Progenitor cell of endocrine pancreas (in vitro differentiated cells): Measurements from ENCODE around the gene PRR35. TPM values are rescaled to one million over a fixed set of nuclear protein-coding genes. Genes with fewer than 3 reads are reported as not detected.

Experiments used
- DNase-seq: peaks from one replicate; pipeline ENCODE4 v3.0.0; 2021; ENCODE audit warnings: low spot score; ENCODE audit not compliant: unreplicated experiment
- H3K27ac Mint-ChIP-seq: 2 replicates; pipeline ENCODE4 v1.8.0; 2021; ENCODE audit warnings: mild to moderate bottlenecking, moderate library complexity, mixed read lengths
- H3K27me3 Mint-ChIP-seq: 2 replicates; pipeline ENCODE4 v1.8.0; 2021; ENCODE audit warnings: mixed read lengths
- H3K36me3 Mint-ChIP-seq: 2 replicates; pipeline ENCODE4 v1.8.0; 2022; ENCODE audit warnings: mixed read lengths; ENCODE audit not compliant: insufficient read depth
- H3K4me1 Mint-ChIP-seq: 2 replicates; pipeline ENCODE4 v1.8.0; 2021; ENCODE audit warnings: low read depth, mixed read lengths
- H3K4me3 Mint-ChIP-seq: 2 replicates; pipeline ENCODE4 v1.8.0; 2021; ENCODE audit warnings: low read depth, mild to moderate bottlenecking, moderate library complexity, mixed read lengths
- H3K9me3 Mint-ChIP-seq: 2 replicates; pipeline ENCODE4 v1.8.0; 2021; ENCODE audit warnings: low read depth, mixed read lengths
- CTCF ChIP-seq: fragments of 200-600 bp; sonication (generic); IDR thresholded peaks from one replicate; pipeline ENCODE4 v1.5.0; 2021; ENCODE audit warnings: antibody characterized with exemption, mild to moderate bottlenecking; ENCODE audit not compliant: unreplicated experiment
- total RNA-seq: library from RNA; stranded (reverse); gene quantifications from 2 replicates; pipeline ENCODE4 v1.2.1, GENCODE V29; 2021

Gene PRR35
- total RNA-seq, 1 donor from 2014 or later, result not detected

DNA sequence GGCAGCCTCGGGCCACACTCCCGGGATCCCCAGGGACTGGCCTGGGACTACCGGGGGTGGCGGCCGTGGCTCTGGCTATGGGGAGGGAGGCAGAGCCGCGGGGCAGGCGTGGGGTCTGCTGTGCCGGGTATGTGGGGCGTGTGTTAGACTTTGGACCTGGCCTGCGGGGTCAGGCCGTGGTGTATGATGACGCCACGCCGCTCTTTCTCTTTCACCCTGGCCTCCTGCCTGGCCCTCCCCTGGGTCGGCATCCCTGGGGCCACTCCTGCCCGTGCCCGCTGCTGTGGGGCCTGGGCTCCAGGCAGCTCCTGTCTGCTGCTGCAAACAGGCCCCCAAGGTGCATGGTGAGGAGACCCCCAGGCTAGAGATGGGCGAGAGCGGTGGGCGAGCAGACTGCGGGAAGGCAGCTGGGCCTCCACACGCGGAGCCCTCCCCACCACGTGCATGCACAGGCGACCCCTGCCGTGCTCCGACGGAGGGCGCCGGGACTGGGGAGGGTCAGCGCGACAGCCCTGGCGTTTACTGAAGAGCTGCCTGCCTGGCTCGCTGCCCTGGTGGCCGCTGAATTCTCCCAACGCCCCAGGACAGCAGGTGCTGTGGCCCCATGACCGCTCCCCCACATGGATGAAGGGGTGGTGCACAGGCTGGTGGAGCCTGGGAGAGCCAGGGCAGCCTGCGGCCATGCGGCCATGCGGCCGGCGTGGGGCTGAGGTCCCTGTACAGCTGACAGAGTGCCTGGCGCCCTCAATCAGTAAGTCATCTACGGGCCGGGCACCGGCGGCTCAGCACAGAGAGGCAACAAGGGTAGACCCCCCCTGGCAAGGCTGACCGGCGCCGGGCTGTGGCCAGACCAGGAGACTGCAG lies 16.7 kb upstream of the PRR35 start:
- no peak overlapping the region for H3K27ac Mint-ChIP-seq
- DNase-seq, result no peak
- no peaks in the 10 kb centered on the region for H3K9me3 Mint-ChIP-seq
- H3K27me3 Mint-ChIP-seq, result no peaks in the 10 kb centered on the region
- no peak for TF ChIP-seq CTCF
- H3K4me3 Mint-ChIP-seq, result no peak overlapping the region
- peaks cover 2% of the 10 kb centered on the region for H3K36me3 Mint-ChIP-seq
- no peaks in the 10 kb centered on the region for H3K4me1 Mint-ChIP-seq

GRCh38 chr16:544517-544916 lies 15.7 kb upstream of the PRR35 start:
- no peak for TF ChIP-seq CTCF
- Mint-ChIP-seq H3K36me3 (no peaks in the 10 kb centered on the region), H3K9me3 (no peaks in the 10 kb centered on the region), H3K4me3 (no peak overlapping the region), H3K27me3 (no peaks in the 10 kb centered on the region), H3K27ac (no peak overlapping the region), H3K4me1 (no peaks in the 10 kb centered on the region)
- DNase-seq, result no peak

GRCh38 chr16:546909-547770 lies 13.1 kb upstream of the PRR35 start:
- no peaks in the 10 kb centered on the region for H3K36me3 Mint-ChIP-seq
- no peak for DNase-seq
- no peaks in the 10 kb centered on the region for H3K4me1 Mint-ChIP-seq
- no peak overlapping the region for H3K4me3 Mint-ChIP-seq
- peak; percentile 57 for TF ChIP-seq CTCF
- H3K27ac Mint-ChIP-seq, result no peak overlapping the region
- no peaks in the 10 kb centered on the region for H3K27me3 Mint-ChIP-seq
- no peaks in the 10 kb centered on the region for H3K9me3 Mint-ChIP-seq

DNA sequence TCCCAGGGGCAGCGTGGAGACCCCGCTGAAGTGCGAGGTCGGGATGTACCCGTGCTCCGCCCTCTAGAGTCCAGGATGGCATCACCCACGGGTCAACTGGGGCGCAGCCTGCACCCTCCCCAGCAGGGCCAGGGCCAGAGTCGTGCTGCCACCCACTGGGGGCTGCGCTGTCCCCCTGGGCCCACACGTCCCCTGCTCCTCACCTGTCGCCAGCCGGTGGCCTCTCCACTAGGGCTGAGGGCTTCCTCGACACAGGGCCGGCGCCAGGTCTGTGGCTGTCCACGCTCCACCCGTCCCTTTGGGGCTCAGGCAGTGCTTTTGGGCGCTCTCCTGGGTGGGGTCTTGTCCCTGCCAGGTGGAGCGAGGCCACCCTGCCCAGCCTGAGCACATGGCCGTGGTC lies 11.6 kb upstream of the PRR35 start:
- Mint-ChIP-seq H3K4me1 (no peaks in the 10 kb centered on the region), H3K9me3 (no peaks in the 10 kb centered on the region), H3K4me3 (no peak overlapping the region), H3K27me3 (no peaks in the 10 kb centered on the region), H3K36me3 (no peaks in the 10 kb centered on the region), H3K27ac (no peak overlapping the region)
- no peak for DNase-seq
- TF ChIP-seq CTCF, result no peak

DNA sequence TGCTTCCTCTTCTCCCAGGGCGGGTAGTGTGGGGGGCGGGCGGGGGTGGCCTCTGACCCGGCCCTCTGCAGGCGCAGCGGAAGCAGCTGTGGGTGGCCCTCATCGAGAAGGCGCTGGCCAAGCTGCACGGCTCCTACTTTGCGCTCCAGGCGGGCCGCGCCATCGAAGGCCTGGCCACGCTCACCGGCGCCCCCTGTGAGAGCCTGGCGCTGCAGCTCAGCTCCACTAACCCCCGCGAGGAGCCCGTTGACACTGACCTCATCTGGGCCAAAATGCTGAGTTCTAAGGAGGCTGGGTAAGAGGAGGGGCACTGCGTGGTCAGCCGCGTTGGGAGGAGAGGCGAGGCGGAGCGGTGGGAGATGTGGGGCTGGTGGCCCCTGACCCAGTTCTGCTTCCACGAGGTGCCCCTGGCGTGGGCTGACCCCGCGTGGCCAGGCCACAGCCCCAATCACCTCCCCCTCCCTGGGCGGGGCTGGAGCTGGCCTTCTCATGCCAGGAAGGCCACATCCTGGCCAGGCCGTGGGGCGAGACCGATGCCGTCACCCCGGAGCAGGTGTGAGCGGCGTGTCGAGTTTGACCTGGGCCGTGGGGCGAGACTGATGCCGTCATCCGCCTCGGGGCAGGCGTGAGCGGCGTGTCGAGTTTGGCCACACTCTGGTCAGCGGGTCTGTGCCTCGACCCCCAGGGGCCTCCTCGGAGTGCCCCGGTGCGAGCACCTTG lies 10.5 kb upstream of the PRR35 start:
- Mint-ChIP-seq H3K4me1 (no peaks in the 10 kb centered on the region), H3K4me3 (no peak overlapping the region), H3K27me3 (no peaks in the 10 kb centered on the region), H3K27ac (no peak overlapping the region), H3K9me3 (no peaks in the 10 kb centered on the region), H3K36me3 (peaks cover 1% of the 10 kb centered on the region)
- DNase-seq, result no peak
- peak; percentile 8 for TF ChIP-seq CTCF
